ENCODE results near the gene GRAMD1A.
A peak's percentile ranks its signal among the peaks of the same experiment; 100 is the strongest.

GRAMD1A gene

DNA sequence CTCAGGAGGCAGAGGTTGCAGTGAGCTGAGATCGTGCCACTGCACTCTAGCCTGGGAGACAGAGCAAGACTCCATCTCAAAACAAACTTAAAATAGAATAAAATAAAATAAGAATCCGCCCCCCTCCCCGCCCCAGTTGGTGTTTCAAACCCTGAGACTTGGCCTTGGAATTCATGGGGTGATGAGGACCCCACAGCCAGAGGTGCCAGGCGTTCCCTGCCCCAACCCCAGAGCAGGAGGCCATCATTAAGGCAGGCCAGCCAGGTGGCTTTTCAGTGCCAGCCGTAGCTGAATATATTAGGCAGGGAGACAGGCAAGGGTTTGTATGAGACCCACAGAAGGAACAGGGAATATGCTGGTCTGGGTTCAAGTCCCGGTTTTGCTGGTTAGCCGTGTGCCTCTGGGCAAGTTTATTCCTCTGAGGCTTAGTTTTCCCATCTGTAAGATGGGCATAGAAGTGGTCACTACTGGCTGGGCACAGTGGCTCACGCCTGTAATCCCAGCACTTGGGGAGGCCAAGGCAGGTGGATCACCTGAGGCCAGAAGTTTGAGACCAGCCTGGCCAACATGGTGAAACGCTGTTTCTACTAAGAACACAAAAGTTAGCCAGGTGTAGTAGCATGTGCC is 53.7 kb downstream of the GRAMD1A start:
- DNase-seq (ENCODE audit: low read depth in 2 of 2): no peak

DNA sequence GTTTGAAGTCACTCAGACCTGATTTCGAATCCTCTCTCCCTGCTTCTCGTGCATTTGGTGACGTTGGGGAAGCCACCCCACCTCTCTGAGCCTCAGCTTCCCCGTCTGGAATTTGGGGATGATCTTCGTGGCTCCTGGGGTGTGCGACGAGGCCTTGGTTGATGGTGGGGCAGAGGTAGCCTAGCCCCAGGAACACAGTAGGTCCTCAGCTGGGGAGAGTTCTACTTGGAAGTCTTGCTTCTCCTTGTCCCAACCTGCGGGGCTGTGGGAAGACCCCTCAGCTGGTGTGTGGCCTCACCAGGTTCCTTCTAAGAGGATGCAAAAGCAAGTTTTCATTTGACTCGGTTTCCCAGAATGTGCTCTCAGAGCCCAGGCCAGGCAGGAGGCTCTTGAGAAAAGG is 54.5 kb downstream of the GRAMD1A start:
- DNase-seq (ENCODE audit: low read depth in 2 of 2): no peak

DNA sequence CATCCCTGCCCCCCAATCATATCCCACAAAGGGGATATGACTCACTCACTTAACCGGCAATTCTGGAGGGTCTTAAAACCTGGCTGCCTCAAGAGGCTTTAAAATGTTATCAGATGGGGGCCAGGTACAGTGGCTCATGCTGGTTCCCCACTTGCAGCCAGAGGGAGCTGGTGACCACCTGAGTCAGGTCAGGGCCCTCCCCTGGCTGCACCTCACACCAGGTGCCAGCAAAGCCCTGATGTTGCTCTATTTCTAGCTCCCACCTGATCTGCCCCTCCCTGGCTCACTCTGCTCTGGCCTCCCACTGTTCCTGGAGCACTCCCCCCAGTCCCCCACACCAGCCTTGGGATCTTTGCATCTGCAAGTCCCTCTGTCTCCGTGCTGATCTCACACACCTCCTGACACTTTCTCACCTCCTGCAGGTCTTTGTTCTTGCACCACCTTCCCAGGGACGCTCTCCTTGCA is 55.6 kb downstream of the GRAMD1A start:
- DNase-seq (ENCODE audit: low read depth in 2 of 2): no peak

DNA sequence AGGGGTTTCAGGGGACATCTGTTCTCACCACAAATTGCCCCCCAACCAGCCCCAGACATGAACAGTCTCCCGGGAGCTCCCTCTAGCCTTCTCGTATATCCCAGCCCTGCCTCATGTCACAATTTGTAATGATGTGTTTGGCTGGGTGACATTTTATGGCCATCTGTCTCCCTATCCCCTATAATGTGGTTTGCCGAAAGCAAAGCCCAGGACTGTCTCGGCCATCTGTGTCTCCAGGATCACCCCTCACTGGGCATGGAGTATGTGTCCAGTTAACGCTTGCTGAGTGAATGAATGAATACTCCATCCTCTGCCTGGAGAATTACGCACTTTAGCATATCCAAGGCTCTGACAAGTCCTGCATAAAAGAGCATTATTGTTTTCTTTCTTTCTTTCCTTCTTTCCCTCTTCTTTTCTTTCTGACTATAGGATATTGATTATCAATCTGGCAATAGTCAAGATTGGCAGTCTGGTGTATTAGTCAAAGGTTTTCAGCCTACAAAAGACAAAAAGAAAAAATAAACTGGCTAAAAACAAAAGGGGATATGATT is 56.5 kb downstream of the GRAMD1A start:
- no peak for DNase-seq (ENCODE audit: low read depth in 2 of 2)

DNA sequence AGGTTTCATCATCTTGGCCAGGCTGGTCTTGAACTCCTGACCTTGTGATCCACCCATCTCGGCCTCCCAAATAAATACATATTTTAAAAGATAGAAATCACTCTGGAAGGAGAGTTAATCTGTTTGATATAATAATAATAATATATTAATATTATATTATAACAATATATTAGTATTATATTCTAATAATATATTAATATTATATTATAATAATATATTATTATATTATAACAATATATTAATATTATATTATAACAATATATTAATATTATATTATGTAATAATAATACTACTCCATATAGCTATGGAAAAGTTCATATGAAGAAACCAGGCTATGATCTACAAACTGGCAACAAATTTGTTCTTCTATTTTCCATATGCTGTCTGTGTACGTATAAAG is 58.2 kb downstream of the GRAMD1A start:
- no peak for DNase-seq (ENCODE audit: low read depth in 2 of 2)

DNA sequence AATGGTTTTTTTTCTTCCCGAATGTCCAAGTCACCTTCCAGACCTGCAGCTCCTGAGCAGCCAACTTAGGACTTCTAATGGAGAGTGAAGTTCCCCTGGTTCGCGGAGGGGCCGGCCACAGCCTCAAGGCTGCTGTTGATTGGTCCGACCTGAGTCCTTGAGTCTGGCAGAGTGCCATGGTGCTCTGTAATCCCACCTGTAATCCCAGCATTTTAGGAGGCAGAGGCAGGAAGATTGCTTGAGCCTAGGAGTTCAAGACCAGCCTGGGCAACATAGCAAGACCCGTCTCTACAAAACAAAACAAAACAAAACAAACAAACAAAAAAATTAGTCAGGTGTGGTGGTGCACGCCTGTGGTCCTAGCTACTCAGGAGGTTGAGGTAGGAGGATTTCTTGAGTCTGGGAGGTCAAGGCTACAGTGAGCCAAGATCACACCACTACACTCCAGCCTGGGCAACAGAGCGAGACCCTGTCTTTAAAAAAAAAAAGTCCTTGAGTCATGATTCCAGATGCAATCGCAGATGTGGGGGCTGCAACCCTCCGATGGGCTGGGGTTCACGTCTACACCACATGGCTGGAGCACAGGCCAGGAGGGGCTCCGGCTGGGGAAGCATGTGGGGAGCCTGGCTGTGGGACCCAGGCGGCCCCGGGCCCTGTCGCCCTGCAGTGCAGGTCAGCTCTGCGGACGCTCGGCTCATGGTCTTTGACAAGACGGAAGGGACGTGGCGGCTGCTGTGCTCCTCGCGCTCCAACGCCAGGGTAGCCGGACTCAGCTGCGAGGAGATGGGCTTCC is 59.1 kb downstream of the GRAMD1A start:
- DNase-seq (ENCODE audit: low read depth in 2 of 2): no peak

DNA sequence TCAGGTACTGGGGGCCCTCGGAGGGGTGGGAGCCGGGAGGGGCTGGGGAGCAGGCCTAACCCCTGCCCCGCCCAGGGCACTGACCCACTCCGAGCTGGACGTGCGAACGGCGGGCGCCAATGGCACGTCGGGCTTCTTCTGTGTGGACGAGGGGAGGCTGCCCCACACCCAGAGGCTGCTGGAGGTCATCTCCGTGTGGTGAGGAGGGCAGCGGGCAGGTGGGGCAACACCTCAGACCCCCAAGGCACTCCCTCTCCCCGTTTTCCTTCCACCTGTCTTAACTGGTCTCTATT is 59.6 kb downstream of the GRAMD1A start:
- no peak for DNase-seq (ENCODE audit: low read depth in 2 of 2)

DNA sequence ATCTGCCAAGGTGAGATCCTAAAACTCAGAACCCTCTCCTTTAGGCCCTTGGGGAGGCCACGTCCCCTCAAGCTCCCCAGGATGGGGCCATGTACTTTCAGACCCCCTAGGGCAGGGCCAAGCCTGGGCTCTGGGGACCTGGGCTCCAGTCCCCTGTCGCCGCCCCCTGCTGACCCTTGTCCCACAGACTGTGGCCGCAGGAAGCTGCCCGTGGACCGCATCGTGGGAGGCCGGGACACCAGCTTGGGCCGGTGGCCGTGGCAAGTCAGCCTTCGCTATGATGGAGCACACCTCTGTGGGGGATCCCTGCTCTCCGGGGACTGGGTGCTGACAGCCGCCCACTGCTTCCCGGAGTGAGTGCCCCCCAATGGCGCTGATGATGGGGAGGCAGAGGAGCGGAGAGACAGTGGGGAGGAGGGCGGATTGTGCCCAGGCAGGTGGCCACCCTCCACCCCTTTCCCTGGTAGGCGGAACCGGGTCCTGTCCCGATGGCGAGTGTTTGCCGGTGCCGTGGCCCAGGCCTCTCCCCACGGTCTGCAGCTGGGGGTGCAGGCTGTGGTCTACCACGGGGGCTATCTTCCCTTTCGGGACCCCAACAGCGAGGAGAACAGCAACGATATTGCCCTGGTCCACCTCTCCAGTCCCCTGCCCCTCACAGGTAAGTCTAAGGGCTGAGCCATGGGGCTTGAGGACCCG is 60.2 kb downstream of the GRAMD1A start:
- DNase-seq (ENCODE audit: low read depth in 2 of 2): no peak

DNA sequence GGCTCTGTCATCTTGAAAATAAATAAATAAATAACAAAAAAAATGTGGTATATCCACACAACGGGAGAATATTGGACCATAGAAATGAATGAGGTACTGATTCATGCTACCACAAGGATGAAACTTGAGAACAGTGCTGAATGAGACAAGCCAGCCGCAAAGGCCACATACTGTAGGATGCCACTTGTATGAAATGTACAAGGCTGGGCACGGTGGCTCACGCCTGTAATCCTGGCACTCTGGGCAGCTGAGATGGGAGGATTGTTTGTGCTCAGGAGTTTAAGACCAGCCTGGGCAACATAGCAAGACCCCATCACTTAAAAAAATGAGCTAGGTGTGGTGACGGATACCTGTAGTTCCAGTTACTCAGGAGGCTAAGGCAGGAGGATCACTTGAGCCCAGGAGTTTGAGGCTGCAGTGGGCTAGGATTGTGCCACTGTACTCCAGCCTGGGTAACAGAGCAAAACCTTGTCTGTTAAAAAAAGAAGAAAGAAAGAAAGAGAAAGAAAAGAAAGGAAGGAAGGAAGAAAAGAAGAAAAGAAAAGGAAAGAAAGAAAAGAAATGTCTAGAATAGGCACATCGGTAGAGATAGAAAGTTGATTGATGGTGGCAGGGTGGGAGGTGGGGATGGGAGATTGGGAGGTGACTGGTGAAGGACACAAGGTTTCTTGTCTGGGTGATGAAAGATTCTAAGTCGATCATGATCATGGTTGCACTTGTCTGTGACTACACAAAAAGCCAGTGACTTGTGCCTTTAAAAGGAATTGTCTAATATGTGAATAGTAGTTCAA is 61.7 kb downstream of the GRAMD1A start:
- no peak for DNase-seq (ENCODE audit: low read depth in 2 of 2)

DNA sequence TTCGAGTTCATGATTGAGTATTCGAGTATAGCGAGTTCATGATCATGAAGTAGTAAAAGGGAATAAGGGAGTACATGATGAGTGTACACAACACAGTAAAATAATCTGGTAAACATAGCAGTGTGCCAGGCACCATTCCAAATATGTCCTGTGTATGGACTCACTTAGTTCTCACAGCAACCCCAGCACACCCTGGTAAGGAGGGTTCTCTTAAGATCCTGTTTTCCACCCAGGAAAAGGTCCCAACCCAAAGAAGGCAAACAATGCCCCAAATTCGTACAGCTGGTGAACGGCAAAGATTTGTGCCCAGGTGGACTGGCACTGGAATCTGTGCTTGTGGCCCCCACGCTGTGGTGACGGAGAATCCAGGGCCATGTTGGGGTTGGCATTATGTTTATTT is 62.8 kb downstream of the GRAMD1A start:
- DNase-seq (ENCODE audit: low read depth in 2 of 2): no peak

DNA sequence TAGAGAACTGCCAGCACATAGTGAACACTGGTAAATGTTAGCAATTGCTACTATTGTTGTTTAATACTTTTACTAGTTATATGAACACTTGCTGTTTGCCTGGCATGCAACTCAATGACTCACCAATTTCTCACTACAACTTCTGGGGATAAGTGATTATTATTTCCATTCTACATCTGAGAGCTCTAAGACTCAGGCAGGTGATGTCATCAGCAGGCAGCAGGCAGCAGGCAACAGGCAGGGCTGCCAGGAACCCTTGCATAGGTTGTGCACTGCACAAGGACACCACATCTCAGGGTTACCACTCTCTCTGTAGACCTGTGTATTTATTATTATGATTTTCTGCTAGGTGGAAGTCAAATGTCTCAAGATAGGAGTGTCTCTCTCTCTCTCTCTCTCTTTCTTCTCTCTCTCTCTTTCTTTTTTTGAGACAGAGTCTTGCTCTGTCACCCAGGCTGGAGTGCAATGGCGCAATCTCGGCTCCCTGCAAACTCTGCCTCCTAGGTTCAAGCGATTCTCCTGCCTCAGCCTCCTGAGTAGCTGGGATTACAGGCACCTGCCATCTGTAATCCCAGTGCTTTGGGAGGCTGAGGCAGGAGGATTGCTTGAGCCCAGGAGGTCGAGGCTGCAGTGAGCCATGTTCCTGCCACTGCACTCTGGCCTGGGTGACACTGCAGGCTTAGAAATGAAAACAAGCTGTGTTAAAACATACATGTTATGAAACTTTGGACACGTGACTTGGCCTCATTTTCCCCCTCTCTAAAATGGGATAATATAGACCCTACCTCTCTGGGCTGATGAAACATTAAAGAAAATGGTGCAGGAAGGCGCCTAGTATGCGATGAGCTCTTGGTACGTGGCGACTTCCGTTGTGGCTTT is 64.1 kb downstream of the GRAMD1A start:
- no peak for DNase-seq (ENCODE audit: low read depth in 2 of 2)

DNA sequence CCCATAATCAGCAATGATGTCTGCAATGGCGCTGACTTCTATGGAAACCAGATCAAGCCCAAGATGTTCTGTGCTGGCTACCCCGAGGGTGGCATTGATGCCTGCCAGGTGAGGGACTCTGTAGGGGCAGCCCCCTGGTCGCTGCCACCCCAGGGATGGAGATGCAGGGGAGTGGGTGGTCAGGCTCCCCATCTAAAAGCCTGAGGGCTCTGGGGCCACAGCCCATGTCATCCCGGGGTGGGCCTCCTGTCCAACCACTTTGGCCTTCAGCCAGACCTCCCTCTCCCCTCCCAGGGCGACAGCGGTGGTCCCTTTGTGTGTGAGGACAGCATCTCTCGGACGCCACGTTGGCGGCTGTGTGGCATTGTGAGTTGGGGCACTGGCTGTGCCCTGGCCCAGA is 65.5 kb downstream of the GRAMD1A start:
- no peak for DNase-seq (ENCODE audit: low read depth in 2 of 2)

DNA sequence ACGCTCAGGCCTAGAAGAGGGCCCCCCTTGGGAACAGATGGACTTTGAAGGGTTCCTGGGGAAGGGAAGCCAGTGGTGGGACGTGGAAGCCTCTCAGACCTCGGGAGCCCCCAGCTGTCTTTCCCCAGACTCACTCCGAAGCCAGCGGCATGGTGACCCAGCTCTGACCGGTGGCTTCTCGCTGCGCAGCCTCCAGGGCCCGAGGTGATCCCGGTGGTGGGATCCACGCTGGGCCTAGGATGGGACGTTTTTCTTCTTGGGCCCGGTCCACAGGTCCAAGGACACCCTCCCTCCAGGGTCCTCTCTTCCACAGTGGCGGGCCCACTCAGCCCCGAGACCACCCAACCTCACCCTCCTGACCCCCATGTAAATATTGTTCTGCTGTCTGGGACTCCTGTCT is 66.0 kb downstream of the GRAMD1A start:
- no peak for DNase-seq (ENCODE audit: low read depth in 2 of 2)

DNA sequence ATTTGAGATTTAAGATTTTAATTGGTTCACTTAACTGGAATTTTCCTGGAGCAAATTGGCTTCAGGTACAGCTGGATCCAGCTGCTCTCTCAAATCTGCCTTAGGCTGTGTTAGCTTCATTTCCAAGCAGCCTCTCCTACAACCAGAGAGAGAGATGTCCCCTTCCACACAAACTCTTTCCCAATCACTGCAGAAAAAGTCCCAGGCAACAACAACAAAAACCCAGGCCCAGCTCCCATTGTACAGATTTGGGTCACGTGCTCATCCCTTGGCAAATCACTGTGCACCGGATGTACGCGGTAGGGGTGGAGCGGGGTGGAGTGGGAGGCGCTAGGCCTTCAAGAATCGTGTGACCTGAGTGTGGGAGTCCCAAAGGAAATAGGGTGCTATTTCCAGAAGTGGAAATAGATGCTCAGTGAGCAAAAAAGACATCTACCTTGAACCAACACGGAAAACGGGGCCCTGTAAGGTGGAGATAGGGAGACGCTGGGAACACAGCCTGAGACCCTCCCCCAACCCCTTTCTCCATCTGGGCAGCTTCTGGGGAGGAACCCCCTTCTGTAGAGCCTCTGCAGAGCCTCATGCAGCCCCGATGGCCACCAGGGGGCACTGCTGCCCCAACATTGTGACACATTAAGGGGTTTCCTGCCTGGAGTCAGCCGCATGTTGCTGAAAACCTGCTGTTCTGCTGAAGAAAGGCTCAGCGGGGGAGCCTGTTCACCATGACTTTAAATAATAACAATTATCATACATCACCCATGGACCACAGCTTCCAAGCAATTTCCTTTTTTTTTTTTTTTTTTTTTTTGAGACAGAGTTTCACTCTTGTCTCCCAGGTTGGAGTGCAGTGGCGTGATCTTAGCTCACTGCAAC is 66.8 kb downstream of the GRAMD1A start:
- peak; percentile 87 to 96 for DNase-seq (ENCODE audit: low read depth in 2 of 2)

DNA sequence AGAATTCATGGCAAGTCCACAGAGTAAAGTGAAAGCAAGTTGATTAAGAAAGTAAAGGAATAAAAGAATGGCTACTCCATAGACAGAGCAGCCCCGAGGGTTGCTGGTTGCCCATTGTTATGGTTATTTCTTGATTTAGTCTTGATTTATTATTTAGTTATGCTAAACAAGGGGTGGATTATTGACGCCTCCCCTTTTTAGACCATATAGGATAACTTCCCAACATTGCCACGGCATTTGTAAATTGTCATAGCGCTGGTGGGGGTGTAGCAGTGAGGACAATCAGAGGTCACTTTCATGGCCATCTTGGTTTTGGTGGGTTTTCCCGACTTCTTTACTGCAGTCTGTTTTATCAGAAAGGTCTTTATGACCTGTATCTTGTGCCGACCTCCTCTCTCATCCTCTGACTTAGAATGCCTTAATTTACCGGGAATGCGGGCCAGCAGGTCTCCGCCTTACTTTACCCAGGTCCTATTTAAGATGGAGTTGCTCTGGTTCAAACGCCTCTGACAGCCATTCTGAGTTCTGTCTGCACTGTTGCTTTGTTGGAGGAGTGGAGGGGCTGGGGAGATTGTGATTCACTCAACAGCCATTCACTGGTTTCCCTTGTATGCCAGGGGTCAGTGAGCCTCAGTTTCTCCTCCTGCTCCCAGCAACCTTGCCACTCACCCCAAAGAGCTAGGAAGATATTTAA is 69.0 kb downstream of the GRAMD1A start:
- DNase-seq (ENCODE audit: low read depth in 2 of 2): no peak

DNA sequence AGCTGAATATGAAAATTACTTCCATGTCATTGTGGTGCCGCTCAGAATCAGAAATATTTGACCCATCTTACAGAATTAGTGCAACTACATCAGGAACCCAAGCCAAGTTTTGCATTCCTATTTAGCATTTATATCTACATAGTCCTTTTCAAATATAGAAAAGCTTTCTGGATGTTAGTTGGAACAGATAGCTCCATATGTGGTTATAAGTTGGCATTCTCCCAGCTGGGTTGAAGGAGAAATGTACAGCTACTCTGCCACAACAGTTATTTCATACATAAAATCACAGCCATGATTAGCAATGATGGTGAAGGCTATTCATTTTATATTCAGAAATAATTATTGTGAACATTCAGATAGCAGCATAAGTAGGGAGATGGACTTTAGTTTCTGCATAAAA is 69.6 kb downstream of the GRAMD1A start:
- DNase-seq (ENCODE audit: low read depth in 2 of 2): no peak

DNA sequence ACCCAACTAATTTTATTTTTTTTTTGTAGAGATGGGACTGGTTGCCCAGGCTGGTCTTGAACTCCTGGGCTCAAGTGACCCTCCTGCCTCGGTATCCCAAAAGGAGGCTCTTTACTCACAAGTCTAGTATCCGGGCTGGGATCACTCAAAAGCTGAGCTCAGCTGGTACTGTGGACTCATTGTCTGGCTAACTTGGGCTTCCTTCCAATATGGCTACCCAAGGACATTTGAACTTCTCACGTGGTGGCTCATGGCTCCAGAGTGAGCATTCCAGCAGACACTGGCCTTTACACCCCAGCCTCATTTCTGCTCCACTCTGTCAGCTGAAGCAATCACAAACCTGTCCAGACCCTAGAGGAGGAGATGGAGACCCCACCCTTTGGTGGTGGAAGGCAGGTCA is 70.3 kb downstream of the GRAMD1A start:
- DNase-seq (ENCODE audit: low read depth in 2 of 2): no peak

DNA sequence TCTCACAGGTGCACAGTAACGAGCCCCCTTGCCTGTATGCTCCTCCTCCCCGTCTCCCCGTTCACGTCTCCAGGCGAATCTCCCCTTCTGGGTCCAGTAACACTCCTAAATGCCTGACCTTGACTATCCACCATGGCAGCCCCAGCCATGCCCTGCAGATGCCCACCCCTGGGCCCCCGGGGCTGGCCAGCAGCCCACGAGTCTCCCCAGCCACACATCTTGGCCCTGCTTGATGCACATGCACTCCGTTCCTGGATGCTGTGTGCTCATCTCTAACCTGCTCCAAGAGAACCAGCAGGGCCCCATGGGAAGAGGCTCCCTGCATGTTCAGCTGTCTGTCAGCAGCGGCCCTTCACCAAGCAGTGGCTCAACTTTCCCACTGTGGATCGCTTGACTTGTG is 73.4 kb downstream of the GRAMD1A start:
- DNase-seq (ENCODE audit: low read depth in 2 of 2): no peak

DNA sequence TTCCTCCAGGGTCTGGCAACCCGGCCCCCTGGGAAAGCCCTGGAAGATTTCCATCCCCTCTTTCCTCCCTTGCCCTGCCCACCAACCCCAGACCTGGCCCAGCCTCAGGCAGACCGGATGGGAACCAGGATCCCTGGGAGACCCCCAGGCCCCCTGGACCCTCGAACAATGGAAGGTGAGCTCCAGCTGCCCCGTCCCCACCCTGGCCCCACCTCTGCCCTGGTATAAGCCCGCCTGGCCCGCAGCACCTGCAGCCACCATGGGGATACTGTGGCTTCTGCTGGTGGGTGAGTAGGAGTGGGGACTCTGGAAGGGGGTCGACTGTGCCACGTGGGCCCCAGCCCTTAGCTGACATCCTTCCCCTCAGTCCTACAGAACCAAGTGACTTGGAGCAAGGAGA is 73.8 kb downstream of the GRAMD1A start:
- DNase-seq (ENCODE audit: low read depth in 2 of 2): no peak
